K562 (cell line): ENCODE measurements around the gene FAM171A1.

Experiments
- EP300 ChIP-seq: IDR thresholded peaks from 2 replicates; pipeline ENCODE4 v1.6.1; 2012; ENCODE audit warnings: low read length, improper control_type of control experiment
- FOXJ3 ChIP-seq: sonication (generic); formaldehyde crosslinking; IDR thresholded peaks from 2 replicates; pipeline ENCODE4 v1.4.0; 2020; ENCODE audit warnings: mild to moderate bottlenecking, missing genetic modification reagents
- MTA3 ChIP-seq: fragments of 450-650 bp; formaldehyde crosslinking; IDR thresholded peaks from 2 replicates; pipeline ENCODE4 v1.6.1; 2017; ENCODE audit warnings: mild to moderate bottlenecking, borderline replicate concordance
- NCOA2 ChIP-seq, 2 experiments: fragments of 450-650 bp; IDR thresholded peaks; 2 replicates each; pipeline ENCODE4 v1.6.1; 2018; ENCODE audit warnings: mild to moderate bottlenecking in 2 of 2, moderate library complexity in 1 of 2; ENCODE audit not compliant: partially characterized antibody in 2 of 2
- POLR2AphosphoS5 ChIP-seq: IDR thresholded peaks from 2 replicates; pipeline ENCODE4 v1.6.1; 2011; ENCODE audit warnings: mild to moderate bottlenecking, low read depth, low read length, moderate library complexity; ENCODE audit not compliant: control insufficient read depth, insufficient read depth
- PURB ChIP-seq: sonication (generic); formaldehyde crosslinking; IDR thresholded peaks from 2 replicates; pipeline ENCODE4 v1.9.0; 2021; ENCODE audit warnings: low read depth, mild to moderate bottlenecking, missing genetic modification reagents
- RNF219 ChIP-seq: fragments of 250-450 bp; sonication (Bioruptor Pico); IDR thresholded peaks from 2 replicates; pipeline ENCODE4 v1.5.0; 2022; ENCODE audit warnings: mild to moderate bottlenecking
- SP1 ChIP-seq: sonication (generic); formaldehyde crosslinking; IDR thresholded peaks from 2 replicates; pipeline ENCODE4 v1.8.1; 2022; ENCODE audit warnings: mild to moderate bottlenecking, missing genetic modification reagents
- SRSF7 ChIP-seq: fragments of 200-400 bp; formaldehyde crosslinking; optimal IDR thresholded peaks from 2 replicates; pipeline ENCODE3; 2017; ENCODE audit warnings: mild to moderate bottlenecking, low read depth, low read length
- ZNF146 ChIP-seq: IDR thresholded peaks from one replicate; pipeline ENCODE4 v1.6.1; 2018; ENCODE audit warnings: missing compliant biosample characterization; ENCODE audit not compliant: unreplicated experiment
- ZNF668 ChIP-seq: fragments of 250-450 bp; sonication (Bioruptor Pico); IDR thresholded peaks from 2 replicates; pipeline ENCODE4 v1.8.0; 2022; ENCODE audit warnings: mild to moderate bottlenecking, inconsistent platforms
- TF ChIP-seq, protein P1 (sequence below), 2 experiments: fragments of 450-650 bp in 1 of 2; sonication (generic) in 1 of 2; formaldehyde crosslinking in 1 of 2; IDR thresholded peaks; 2 replicates each; pipeline versions ENCODE4 v1.7.1 to v1.9.0; 2016 to 2022; ENCODE audit warnings: inconsistent platforms in 1 of 2, mild to moderate bottlenecking in 1 of 2, missing genetic modification reagents in 1 of 2
- TF ChIP-seq, protein P2 (sequence below), 3 experiments: IDR thresholded peaks in 2 of 3; conservative IDR thresholded peaks in 1 of 3; 2 replicates each; pipeline ENCODE4 v1.5.1; 2011 to 2012; ENCODE audit warnings: low read length in 3 of 3, mild to moderate bottlenecking in 3 of 3, control low read depth in 2 of 3, improper control_type of control experiment in 1 of 3, inconsistent platforms in 1 of 3, low read depth in 1 of 3, mixed read lengths in 1 of 3, moderate library complexity in 1 of 3; ENCODE audit not compliant: insufficient read depth in 2 of 3

DNA sequence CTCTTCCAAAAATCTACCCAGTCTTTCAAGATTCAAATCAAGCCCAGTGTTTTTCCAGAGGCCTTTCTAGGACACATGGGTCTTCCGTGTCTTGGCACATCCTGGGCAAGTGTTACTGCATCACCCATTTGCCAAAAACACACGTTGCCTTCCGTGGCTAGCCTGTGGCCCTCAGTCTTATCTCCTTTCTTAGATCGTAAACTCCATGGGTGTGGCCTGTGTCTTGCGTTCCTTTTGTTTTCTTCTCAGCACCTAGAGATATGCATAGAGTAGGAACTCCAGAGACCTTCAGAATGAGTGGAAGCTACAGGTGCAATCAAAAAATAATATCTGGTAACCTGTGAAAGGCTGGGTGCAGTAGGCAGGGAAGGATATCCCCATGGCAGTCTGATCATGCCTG, 146.1 kb downstream of the FAM171A1 start:
- TF ChIP-seq MTA3 = no peak
- TF ChIP-seq, protein P1, sequence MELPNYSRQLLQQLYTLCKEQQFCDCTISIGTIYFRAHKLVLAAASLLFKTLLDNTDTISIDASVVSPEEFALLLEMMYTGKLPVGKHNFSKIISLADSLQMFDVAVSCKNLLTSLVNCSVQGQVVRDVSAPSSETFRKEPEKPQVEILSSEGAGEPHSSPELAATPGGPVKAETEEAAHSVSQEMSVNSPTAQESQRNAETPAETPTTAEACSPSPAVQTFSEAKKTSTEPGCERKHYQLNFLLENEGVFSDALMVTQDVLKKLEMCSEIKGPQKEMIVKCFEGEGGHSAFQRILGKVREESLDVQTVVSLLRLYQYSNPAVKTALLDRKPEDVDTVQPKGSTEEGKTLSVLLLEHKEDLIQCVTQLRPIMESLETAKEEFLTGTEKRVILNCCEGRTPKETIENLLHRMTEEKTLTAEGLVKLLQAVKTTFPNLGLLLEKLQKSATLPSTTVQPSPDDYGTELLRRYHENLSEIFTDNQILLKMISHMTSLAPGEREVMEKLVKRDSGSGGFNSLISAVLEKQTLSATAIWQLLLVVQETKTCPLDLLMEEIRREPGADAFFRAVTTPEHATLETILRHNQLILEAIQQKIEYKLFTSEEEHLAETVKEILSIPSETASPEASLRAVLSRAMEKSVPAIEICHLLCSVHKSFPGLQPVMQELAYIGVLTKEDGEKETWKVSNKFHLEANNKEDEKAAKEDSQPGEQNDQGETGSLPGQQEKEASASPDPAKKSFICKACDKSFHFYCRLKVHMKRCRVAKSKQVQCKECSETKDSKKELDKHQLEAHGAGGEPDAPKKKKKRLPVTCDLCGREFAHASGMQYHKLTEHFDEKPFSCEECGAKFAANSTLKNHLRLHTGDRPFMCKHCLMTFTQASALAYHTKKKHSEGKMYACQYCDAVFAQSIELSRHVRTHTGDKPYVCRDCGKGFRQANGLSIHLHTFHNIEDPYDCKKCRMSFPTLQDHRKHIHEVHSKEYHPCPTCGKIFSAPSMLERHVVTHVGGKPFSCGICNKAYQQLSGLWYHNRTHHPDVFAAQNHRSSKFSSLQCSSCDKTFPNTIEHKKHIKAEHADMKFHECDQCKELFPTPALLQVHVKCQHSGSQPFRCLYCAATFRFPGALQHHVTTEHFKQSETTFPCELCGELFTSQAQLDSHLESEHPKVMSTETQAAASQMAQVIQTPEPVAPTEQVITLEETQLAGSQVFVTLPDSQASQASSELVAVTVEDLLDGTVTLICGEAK (IDR thresholded peaks at IDR 0.05) = no peak
- TF ChIP-seq, protein P1 (CRISPR knock-in tag; IDR thresholded peaks at IDR 0.05) = no peak
- TF ChIP-seq EP300 = no peak
- no peak for TF ChIP-seq SP1
- no peak for TF ChIP-seq ZNF668 (CRISPR knock-in tag)
- TF ChIP-seq RNF219 (CRISPR knock-in tag) = no peak
- TF ChIP-seq ZNF146 = no peak
- TF ChIP-seq, protein P2, sequence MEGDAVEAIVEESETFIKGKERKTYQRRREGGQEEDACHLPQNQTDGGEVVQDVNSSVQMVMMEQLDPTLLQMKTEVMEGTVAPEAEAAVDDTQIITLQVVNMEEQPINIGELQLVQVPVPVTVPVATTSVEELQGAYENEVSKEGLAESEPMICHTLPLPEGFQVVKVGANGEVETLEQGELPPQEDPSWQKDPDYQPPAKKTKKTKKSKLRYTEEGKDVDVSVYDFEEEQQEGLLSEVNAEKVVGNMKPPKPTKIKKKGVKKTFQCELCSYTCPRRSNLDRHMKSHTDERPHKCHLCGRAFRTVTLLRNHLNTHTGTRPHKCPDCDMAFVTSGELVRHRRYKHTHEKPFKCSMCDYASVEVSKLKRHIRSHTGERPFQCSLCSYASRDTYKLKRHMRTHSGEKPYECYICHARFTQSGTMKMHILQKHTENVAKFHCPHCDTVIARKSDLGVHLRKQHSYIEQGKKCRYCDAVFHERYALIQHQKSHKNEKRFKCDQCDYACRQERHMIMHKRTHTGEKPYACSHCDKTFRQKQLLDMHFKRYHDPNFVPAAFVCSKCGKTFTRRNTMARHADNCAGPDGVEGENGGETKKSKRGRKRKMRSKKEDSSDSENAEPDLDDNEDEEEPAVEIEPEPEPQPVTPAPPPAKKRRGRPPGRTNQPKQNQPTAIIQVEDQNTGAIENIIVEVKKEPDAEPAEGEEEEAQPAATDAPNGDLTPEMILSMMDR (IDR thresholded peaks at IDR 0.05 in 2 of 3, conservative IDR thresholded peaks at IDR 0.05 in 1 of 3; ENCODE audit: insufficient read depth in 2 of 3, low read depth in 1 of 3, low read length in 3 of 3) = no peak
- TF ChIP-seq PURB = no peak
- TF ChIP-seq NCOA2 (IDR thresholded peaks at IDR 0.05; ENCODE audit: partially characterized antibody in 2 of 2) = no peak
- TF ChIP-seq POLR2AphosphoS5 = no peak
- TF ChIP-seq SRSF7 = no peak
- TF ChIP-seq FOXJ3 = no peak
